GM12891 (cell line): Measurements from ENCODE around the gene EXOC4.

Experiments
- POLR2A ChIP-seq: IDR thresholded peaks from 2 replicates; pipeline ENCODE4 v1.6.1; 2011; ENCODE audit warnings: low read depth, low read length, control low read depth
- POLR2AphosphoS5 ChIP-seq: IDR thresholded peaks from 2 replicates; pipeline ENCODE4 v1.6.1; 2011; ENCODE audit warnings: low read depth, low read length, control low read depth
- TAF1 ChIP-seq: IDR thresholded peaks from 2 replicates; pipeline ENCODE4 v1.6.1; 2011; ENCODE audit warnings: low read depth, low read length, control low read depth

DNA sequence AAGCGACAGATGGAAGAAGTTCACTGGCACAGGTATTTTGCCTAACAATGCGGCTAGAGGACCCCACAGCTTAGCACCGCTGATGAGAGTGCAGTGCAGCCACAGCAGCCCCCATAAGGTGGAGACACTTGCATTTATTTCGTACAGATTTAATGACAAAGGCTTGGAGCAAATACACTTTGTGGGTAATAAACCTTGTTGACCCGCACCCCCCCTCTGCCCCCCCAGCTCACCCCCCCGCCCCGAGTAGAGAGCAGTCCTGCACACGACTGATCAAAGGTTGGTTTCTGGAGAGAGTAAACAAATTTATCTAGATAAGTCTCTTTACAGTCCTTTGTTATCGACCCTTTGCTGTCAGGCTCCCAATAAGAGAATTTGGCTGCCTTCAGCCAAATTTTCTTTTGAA, 777.6 kb downstream of the EXOC4 start:
- TF ChIP-seq TAF1 (no peak), POLR2AphosphoS5 (no peak), POLR2A (no peak)
